ENCODE data around the gene RNF212B.
"Not testable (repeated sequence)": the region's sequence is repeated elsewhere in the genome, so short reads cannot be mapped to it uniquely, and the experiment has no call there.

Gene RNF212B, protein sequence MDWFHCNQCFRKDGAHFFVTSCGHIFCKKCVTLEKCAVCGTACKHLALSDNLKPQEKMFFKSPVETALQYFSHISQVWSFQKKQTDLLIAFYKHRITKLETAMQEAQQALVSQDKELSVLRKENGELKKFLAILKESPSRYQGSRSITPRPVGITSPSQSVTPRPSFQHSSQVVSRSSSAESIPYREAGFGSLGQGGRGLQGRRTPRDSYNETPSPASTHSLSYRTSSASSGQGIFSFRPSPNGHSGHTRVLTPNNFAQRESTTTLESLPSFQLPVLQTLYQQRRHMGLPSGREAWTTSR

DNA sequence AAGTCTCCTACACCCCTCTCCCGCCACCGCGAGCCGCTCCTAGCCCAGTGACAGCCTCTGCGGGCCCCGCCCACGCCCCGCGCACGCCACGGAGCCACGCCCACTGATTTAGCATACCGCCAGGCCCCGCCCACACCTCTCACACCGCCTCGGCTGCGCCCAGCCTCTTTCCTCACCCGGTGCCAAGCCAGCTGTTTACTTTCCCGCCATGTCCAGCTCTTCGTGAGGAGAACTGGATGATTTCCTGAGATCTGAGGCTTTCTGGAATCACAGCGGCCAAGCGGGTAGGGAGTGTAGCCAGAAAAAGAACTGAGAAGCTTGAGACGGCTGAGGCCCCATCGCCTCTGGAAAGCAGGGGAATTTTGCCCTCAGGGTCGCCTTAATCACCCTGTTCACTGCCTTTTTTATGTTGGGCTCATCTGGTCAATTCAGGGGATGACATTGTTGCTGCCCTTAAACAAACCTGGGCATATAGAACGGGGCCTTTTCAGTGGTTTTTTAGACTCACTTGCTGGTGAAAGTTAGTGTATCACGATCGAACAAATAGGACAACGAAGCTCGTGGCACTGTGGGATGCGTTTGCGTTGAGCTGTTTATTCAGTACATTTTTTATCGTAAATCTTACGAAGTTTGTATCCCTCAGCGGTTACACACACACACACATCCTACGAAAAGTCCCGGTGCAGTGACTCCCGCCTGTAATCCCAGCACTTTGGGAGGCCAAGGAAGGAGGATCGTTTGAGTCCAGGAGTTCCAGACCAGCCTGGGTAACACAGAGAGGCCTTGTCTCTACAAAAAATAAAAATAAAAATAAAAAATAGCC, at the start of gene RNF212B:
RNF212B (plus strand) TSS at position 165 of the 823 bp plus-strand sequence. CDS start 2,410 bp downstream, outside the sequence.
- peak; percentile 78 for DNase-seq

- no peak for DNase-seq
Measured at GRCh38 chr14:23193432-23193831, 44.3 kb upstream of the RNF212B start.

GRCh38 chr14:23195552-23196101, 42.1 kb upstream of the RNF212B start:
- DNase-seq, result no peak

DNA sequence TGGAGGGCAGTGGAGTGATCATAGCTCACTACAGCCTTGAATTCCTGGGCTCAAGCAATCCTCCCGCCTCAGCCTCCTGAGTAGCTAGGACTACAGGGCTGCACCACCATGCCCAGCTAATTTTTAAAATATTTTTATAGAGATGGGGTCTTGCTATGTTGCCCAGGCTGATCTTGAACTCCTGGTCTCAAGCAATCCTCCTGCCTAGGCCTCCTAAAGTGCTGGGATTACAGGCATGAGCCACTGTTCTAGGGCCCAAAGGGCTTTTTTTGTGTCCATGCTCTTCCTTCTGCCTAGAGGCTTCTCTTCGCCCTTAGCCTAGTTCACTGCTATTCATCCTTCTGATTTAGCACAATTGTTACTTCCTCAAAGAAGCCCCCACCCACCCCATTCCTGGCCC, 41.2 kb upstream of the RNF212B start:
- not testable (repeated sequence) for DNase-seq

GRCh38 chr14:23199141-23199540, 38.6 kb upstream of the RNF212B start:
- not testable (repeated sequence) for DNase-seq

DNA sequence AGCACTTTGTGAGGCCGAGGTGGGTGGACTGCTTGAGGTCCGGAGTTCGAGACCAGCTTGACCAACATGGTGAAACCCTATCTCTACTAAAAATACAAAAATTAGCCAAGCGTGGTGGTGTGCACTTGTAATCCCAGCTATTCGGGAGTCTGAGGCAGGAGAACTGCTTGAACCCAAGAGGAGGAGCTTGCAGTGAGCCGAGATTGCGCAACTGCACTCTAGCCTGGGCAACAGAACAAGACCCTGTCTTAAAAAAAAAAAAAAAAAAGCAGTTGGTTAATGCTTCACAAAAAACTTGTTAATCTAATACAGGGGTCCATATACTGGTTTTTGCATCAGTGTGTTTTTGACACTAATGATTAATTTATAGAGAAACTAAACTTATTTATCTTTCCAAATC, 35.7 kb upstream of the RNF212B start:
- no peak for DNase-seq

DNA sequence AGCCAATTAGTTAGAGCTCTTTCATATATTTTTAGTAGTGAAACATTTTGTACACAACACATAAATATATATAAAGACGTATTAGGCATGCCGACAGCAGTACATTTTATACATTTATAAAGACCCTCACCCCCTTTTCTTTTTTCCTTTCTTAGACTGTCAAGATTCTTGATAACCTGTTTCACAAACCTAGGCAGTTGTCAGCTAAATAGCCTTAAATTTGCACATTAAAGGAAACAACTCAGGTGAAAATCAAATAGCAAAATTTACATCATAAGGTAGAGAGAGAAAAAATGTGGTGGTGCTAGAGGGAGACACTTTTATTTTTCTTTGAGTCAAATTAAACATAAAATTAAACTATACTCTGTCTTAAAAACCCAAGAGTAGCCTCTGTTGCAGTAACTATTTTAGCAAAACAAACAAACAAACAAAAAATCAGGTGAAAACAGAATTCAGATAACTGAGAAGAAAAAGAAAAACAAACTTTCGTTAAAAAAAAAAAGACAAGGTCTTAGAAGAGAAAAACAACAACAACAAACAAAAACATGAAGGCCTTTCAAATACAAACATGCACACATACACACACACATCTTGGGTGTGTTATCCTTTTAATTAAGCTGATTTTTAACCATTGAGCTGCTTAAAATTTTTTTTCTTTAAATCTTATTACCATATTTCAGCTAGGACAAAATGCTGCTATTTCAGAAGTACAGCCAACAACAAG, 31.2 kb upstream of the RNF212B start:
- DNase-seq, result no peak

DNA sequence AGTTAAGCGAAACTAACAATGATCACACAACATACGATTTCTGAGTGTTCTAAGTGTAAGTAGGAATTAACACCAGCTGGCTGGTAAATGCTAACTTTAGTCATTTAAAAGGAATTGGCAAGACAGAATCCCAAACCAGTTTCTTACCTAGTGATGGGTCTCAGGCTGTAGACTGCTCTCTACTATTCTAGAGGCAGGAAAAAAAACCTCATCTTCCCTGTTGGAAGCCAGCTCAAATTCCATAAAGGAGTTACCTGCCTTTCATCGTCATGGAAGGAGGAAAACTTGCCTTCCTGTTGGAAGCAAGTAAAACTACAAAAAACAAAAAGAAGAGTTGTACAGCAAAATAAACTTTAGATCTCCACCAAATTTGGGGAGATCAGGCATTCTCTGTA, 30.6 kb upstream of the RNF212B start:
- no peak for DNase-seq

- DNase-seq, result no peak
Measured at GRCh38 chr14:23208324-23208723, 29.4 kb upstream of the RNF212B start.

DNA sequence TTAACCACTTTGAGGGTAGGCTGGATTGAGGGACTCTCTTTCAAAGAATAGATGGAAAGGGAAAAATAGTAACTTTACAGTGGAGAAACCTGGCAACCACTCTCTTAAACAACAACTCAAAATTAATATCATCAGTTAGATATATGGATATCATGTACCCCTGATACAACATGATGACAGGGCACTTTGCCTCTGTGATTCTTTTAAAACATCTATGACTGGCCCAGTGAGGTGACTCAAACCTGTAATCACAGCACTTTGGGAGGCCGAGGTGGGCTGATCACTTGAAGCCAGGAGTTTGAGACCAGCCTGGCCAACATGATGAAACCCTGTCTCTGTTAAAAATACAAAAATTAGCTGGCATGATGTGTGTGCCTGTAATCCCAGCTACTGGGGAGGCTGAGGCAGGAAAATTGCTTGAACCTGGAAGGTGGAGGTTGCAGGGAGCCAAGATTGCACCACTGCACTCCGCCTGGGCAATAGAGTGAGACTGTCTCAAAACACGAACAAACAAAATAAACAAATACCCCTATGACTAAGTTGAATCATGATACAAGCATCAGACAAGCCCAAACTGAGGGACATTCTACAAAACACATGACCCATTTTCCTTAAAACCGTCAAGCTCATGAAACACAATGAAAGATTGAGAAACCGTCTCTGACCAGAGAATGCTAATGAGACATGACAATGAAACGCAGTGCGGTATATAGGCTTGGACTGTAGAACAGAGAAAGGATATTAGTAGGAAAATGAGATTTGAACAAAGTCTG, 27.9 kb upstream of the RNF212B start:
- DNase-seq, result no peak

DNA sequence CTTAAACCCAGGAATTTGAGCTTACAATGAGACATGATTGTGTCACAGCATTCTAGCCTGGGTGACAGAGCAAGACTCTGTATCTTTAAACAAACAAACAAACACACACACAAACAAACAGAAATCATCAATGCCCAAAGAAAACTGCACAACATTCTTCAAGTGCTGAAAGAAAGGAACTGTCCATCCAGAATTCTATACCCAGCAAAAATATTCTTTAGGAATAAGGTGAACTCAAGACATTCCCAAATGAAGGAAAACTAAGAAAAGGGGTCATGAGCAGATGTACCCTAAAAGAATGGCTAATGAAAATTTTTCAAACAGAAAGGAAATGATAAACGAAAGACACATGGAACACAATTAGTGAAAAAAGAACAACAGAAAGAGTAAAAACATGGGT, 22.3 kb upstream of the RNF212B start:
- no peak for DNase-seq

DNA sequence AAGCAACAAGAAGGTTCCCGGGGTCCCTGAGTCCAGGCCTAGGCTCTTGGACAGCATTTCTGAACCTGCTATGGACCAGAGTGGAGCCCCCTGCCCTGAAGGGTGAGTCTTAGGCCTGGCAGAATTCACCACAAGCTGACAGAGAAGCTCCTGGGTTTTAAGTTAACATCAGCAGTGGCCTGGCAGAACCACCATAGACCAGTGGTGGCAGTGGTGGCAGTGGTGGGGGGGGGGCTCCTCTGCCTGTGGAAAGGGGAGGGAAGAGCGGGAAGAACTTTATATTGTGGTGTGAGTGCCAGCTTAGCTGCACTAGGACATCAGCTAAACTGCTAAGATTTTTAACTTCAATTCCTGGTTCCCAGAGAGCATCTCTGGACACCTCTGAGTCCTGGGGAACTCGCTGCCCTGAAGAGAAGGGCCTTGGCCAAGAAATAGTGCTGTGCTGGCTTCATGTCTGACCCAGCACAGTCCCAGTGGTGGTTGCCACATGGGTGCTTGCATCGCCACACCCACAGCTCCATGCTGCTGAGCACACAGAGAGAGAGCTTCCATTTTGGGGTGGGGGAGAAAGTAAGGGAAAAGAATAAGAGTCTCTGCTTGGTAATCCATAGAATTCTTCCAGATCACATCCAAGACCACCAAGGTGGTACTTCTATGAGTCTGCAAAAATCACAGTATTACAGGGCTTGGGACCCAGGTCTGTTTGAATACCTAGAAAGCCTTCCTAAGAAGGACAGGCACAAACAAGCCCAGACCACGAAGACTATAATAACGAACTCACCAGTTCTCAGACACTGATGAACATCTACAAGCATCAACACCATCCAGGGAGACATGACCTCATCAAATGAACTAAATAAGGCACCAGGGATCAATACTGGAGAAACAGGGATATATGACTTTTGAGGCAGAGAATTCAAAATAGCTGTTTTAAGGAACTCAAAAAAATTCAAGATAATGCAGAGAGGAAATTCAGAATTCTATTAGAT, 20.4 kb upstream of the RNF212B start:
- no peak for DNase-seq

DNA sequence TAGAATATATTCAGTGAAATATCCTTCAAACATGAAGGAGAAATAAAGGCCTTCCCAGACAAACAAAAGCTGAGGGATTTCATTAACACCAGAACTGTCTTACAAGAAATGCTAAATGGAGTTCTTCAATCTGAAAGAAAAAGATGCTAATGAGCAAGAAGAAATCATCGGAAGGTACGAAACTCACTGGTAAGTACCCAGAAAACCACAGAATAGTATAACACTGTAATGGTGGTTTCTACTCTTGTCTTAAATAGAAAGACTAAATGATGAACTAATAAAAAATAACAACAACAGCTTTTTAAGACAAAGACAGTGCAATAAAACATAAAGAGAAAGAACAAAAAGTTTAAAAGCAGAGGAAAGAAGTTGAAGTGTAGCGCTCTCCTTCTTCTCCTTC, 18.7 kb upstream of the RNF212B start:
- DNase-seq, result no peak

GRCh38 chr14:23224958-23225357, 12.8 kb upstream of the RNF212B start:
- not testable (repeated sequence) for DNase-seq

- DNase-seq, result no peak
Measured at GRCh38 chr14:23227566-23227965, 10.2 kb upstream of the RNF212B start.

- no peak for DNase-seq
Measured at GRCh38 chr14:23228812-23229211, 8.9 kb upstream of the RNF212B start.

DNA sequence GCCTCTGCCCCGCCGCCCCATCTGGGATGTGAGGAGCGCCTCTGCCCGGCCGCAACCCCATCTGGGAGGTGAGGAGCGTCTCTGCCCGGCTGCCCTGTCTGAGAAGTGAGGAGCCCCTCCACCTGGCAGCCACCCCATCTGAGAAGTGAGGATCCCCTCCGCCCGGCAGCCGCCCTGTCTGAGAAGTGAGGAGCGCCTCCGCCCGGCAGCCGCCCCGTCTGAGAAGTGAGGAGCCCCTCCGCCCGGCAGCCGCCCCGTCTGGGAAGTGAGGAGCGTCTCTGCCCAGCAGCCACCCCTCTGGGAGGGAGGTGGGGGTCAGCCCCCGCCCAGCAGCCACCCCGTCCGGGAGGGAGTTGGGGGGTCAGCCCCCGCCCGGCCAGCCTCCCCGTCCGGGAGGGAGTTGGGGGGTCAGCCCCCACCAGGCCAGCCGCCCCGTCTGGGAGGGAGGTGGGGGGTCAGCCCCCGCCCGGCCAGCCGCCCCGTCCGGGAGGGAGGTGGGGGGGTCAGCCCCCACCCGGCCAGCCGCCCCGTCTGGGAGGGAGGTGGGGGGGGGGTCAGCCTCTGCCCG, 5.4 kb upstream of the RNF212B start:
- not testable (repeated sequence) for DNase-seq

DNA sequence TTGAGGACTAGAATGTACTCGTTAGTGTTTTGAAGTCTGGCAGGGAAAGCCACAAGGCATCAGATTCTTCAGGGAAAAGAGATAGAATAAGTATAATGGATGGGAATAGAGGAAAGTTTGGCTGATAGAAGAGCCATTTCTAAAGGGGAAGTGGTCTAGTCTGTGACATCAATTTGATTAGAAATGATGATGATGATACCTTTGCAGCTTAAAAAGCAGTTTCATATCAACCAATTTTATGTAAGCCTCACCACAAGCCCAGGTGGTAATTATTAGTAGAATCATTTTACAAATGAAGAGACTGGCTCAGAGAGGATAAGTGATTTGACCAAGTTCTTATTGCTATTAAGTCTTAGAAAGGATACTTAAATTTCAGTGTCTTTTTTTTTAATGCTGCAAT, 2.9 kb downstream of the RNF212B start:
- DNase-seq, result no peak

DNA sequence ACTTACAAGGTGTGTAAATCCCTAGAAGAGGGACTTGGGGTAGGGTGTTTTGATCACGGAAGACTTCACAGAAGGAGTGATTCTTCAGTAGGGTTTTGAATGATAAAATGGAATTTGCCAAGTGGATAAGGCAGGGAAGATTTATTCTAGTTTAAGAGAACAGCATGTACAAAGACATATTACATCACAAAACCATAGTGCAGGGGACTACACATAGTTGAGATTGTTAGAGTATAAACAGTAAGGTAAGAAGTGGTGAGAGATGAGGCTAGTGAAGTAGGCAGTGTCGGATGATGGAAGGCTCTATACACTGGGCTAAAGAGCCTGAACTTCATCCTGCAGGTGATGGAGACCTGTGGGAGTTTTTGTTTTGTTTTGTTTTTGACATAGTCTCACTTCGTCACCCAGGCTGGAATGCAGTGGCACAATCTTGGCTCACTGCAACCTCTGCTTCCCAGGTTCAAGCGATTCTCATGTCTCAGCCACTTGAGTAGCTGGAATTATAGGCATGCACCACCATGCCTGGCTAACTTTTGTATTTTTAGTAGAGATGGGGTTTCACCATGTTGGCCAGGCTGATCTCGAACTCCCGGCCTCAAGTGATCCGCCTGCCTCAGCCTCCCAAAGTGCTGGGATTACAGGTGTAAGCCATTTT, 3.5 kb downstream of the RNF212B start:
- not testable (repeated sequence) for DNase-seq

GRCh38 chr14:23242076-23242475, 4.3 kb downstream of the RNF212B start:
- no peak for DNase-seq
